ENCODE results near the gene HMGXB3. TPM values are rescaled to one million over a fixed set of nuclear protein-coding genes. Genes with fewer than 3 reads are reported as not detected.

Gene HMGXB3
- total RNA-seq, 1 experiment from 2014 or later = 26.9 TPM

GRCh38 chr5:149995385-149996204, 4.9 kb upstream of the HMGXB3 start:
- H3K4me1 ChIP-seq (ENCODE audit: insufficient read depth, low read length) = no peaks in the 10 kb centered on the region
- no peak overlapping the region for H3T11ph ChIP-seq (ENCODE audit: low read length)
- no peak overlapping the region for H3K4ac ChIP-seq (ENCODE audit: low read depth, low read length)
- H3K23ac ChIP-seq (ENCODE audit: insufficient read length, low read depth, low read length) = no peak overlapping the region
- no peak overlapping the region; a peak in 1 of 7 replicates for H3K27ac Mint-ChIP-seq
- no peaks in the 10 kb centered on the region for H3K27me3 Mint-ChIP-seq (ENCODE audit: low read depth)
- peaks cover 10 to 11% of the 10 kb centered on the region in 2 experiments for H3K4me1 Mint-ChIP-seq
- H3K9me3 Mint-ChIP-seq = no peaks in the 10 kb centered on the region; a peak in 1 of 5 replicates
- H2BK12ac ChIP-seq (ENCODE audit: insufficient read length, low read depth, low read length) = no peak overlapping the region
- no peak overlapping the region for H3K9ac ChIP-seq (ENCODE audit: extremely low read depth, insufficient read length, low read length)
- H3K79me2 ChIP-seq (ENCODE audit: insufficient read depth, low read length) = no peaks in the 10 kb centered on the region
- H4K5ac ChIP-seq (ENCODE audit: insufficient read length, low read depth, low read length) = no peak overlapping the region
- H2AK5ac ChIP-seq (ENCODE audit: insufficient read length, low read length) = no peak overlapping the region
- H3K9me3 ChIP-seq (ENCODE audit: control insufficient read depth, low read depth, low read length) = no peaks in the 10 kb centered on the region
- H3K79me1 ChIP-seq (ENCODE audit: insufficient read depth, low read depth, low read length, poor library complexity, severe bottlenecking) = no peaks in the 10 kb centered on the region
- no peak for DNase-seq
- H3K4me2 ChIP-seq (ENCODE audit: insufficient read depth, insufficient read length, low read length) = no peak overlapping the region
- no peak for TF ChIP-seq CTCF (conservative IDR thresholded peaks at IDR 0.05)
- no peak overlapping the region for H2BK20ac ChIP-seq (ENCODE audit: low read depth, low read length, poor library complexity, severe bottlenecking)
- no peak overlapping the region for H4K91ac ChIP-seq (ENCODE audit: insufficient read length, low read depth, low read length)
- H3K14ac ChIP-seq (ENCODE audit: insufficient read depth, low read length) = no peak overlapping the region
- no peak overlapping the region for H3K18ac ChIP-seq (ENCODE audit: insufficient read length, low read depth, low read length)
- H2BK15ac ChIP-seq (ENCODE audit: low read depth, low read length) = no peak overlapping the region
- H3K27me3 ChIP-seq (ENCODE audit: insufficient read depth, low read length) = no peaks in the 10 kb centered on the region
- H2AFZ ChIP-seq (ENCODE audit: low read length) = no peak overlapping the region
- H4K8ac ChIP-seq (replicated peaks; ENCODE audit: insufficient read length, low read depth, low read length) = no peak overlapping the region
- peaks cover 4% of the 10 kb centered on the region for H3K23me2 ChIP-seq (ENCODE audit: insufficient read length, low read depth, low read length, poor library complexity, severe bottlenecking)
- H3K36me3 Mint-ChIP-seq (ENCODE audit: insufficient read depth in 1 of 3, low read depth in 3 of 3) = peaks cover 0 to 12% (median 2%) of the 10 kb centered on the region in 3 experiments; a peak in 4 of 7 replicates
- H3K4me3 Mint-ChIP-seq = no peak overlapping the region
- H3K56ac ChIP-seq (ENCODE audit: insufficient read length, low read depth, low read length) = no peak overlapping the region
- H2BK120ac ChIP-seq (ENCODE audit: low read depth, low read length, poor library complexity, severe bottlenecking) = no peak overlapping the region
- no peaks in the 10 kb centered on the region for H4K20me1 ChIP-seq (ENCODE audit: control insufficient read depth, insufficient read depth, insufficient read length)
- no peak overlapping the region for H3K27ac ChIP-seq (ENCODE audit: insufficient read length, low read depth, low read length)
- no peak overlapping the region for H2BK5ac ChIP-seq (ENCODE audit: insufficient read length, low read length)
- no CpG with 5 or more reads among the region's 14 CpGs for WGBS (ENCODE audit: extremely low coverage, insufficient read length, low lambda C conversion rate)

Measured in H9 (cell line).